ENCODE measurements around the gene OR5K4. TPM values are rescaled to one million over a fixed set of nuclear protein-coding genes. Genes with fewer than 3 reads are reported as not detected.

The OR5K4 gene
- polyA plus RNA-seq, 2 of the 4 experiments (the other 2 are of a cell fraction): not detected

DNA sequence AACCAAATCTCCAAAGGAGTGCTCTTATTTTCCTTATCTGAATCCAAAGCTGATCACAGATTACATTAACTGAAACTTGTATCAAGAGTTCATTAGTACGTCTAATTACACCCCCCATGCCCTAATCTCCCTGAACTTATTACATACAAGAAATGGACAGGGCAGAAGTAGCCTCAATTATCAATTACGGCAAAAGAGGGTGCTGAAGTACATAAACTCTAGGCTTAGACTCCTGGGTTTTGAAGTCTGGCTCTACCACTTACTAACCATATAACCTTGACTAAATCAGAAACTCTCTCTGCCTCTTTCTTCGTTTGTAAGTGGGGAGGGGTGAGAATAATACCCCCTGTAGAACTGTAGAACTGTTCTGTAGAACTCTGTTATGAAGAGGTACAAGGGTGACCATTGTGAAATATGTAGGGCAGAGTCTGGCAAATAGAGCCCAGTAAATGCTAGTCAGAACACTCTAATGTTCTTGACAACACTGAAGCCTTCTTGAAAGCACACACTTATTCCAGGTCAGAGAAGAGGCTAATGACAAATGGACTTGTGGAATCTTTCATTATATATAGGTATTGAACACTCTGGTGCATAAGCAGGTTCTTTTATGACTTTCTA lies 19.6 kb upstream of the OR5K4 start:
- Histone ChIP-seq H3K4me2 (no peak overlapping the region), H3K9me3 (no peaks in the 10 kb centered on the region), H3K4me1 (no peaks in the 10 kb centered on the region), H3K4me3 (no peak overlapping the region), H3K27ac (no peak overlapping the region)
- ChIA-PET POLR2A (no interaction called here), CTCF (interaction anchor here (0.9 to 2.1 kb wide), 4 partner anchors 8 to 294 kb away, joined by 3 to 5 read pairs (median 5); no protein-coding TSS in a partner anchor)
- WGBS (ENCODE audit: missing lambda C conversion rate): 0% methylated on average over 3 of the region's 3 CpGs
- TF ChIP-seq PHF8 (IDR thresholded peaks at IDR 0.05; ENCODE audit: borderline replicate concordance, low read depth) (no peak), NFE2L2 (conservative IDR thresholded peaks at IDR 0.05; ENCODE audit: low read length) (no peak), CBX8 (IDR thresholded peaks at IDR 0.05) (no peak), TFCP2L1 (CRISPR knock-in tag; IDR thresholded peaks at IDR 0.05) (no peak), ZNF302 (CRISPR knock-in tag; IDR thresholded peaks at IDR 0.05) (no peak), POLR2AphosphoS2 (conservative IDR thresholded peaks at IDR 0.05; ENCODE audit: low read length) (no peak), FOXS1 (CRISPR knock-in tag; IDR thresholded peaks at IDR 0.05) (no peak), CBX2 (IDR thresholded peaks at IDR 0.05; ENCODE audit: borderline replicate concordance, low read depth) (no peak), TP53 (CRISPR knock-in tag; IDR thresholded peaks at IDR 0.05) (no peak), ZC3H11A (IDR thresholded peaks at IDR 0.05) (no peak), PBX3 (IDR thresholded peaks at IDR 0.05) (no peak), MAZ (IDR thresholded peaks at IDR 0.05; ENCODE audit: borderline replicate concordance, low read depth, low read length) (no peak), HOXB13 (CRISPR knock-in tag; IDR thresholded peaks at IDR 0.05; ENCODE audit: low read depth) (no peak)
- no peak for FAIRE-seq
- no peak for ATAC-seq
- DNase-seq (ENCODE audit: low read depth in 1 of 2, low spot score in 1 of 2): no peak

DNA sequence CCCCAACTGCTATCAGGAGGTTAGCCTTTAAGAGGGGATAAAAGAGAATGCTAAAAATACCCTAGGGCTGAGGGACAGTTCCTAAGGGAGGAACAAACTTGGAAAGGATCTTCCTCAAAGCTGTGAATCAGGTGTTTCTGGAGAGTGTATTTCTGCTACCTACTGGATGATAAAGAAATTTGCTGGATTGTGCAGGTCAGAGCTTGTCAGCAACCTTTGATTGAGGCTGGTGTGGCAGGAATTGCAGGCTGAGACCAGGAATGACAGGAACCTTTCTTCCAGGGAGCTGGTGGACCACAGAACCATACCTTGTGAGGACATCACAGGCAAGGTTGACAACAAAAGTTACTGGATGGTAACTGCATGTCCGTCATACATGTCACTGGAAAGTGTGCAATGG lies 14.6 kb upstream of the OR5K4 start:
- no peaks in the 10 kb centered on the region for H3K4me1 ChIP-seq
- CTCF ChIA-PET: interaction anchor here (0.7 to 2.1 kb wide), 2 partner anchors 10 to 299 kb away, joined by 3 to 9 read pairs; no protein-coding TSS in a partner anchor
- TF ChIP-seq NR3C1 (IDR thresholded peaks at IDR 0.05): no peak
- FAIRE-seq (no peak), DNase-seq (ENCODE audit: low read depth in 1 of 2, low spot score in 1 of 2) (no peak), ATAC-seq (0 out of 6 replicates have a peak, but pooled peaks of 1 of the 2 experiments have one; percentile 24)
- H3K4me2 ChIP-seq: no peak overlapping the region
- WGBS (ENCODE audit: missing lambda C conversion rate): 0% methylated on average over 1 of the region's 1 CpG
- no peak overlapping the region for H3K27ac ChIP-seq
- H3K4me3 ChIP-seq: no peak overlapping the region
- POLR2A ChIA-PET: no interaction called here
- H3K9me3 ChIP-seq: no peaks in the 10 kb centered on the region

- Histone ChIP-seq H3K4me1 (no peaks in the 10 kb centered on the region), H3K4me2 (no peak overlapping the region), H3K4me3 (no peak overlapping the region), H3K27ac (no peak overlapping the region), H3K9me3 (no peaks in the 10 kb centered on the region)
- no peak for TF ChIP-seq NFE2L2 (conservative IDR thresholded peaks at IDR 0.05; ENCODE audit: low read length)
- DNase-seq (ENCODE audit: low read depth in 1 of 2, low spot score in 1 of 2): no peak
- ChIA-PET POLR2A (no interaction called here), CTCF (interaction anchor here (3.2 kb wide), 1 partner anchor 12 kb away, joined by 18 read pairs; no protein-coding TSS in a partner anchor)
- no peak for ATAC-seq
- no peak for FAIRE-seq
- WGBS (ENCODE audit: missing lambda C conversion rate): 5% methylated on average over 6 of the region's 6 CpGs
Observed at GRCh38 chr3:98341758-98342157, 11.9 kb upstream of the OR5K4 start.

DNA sequence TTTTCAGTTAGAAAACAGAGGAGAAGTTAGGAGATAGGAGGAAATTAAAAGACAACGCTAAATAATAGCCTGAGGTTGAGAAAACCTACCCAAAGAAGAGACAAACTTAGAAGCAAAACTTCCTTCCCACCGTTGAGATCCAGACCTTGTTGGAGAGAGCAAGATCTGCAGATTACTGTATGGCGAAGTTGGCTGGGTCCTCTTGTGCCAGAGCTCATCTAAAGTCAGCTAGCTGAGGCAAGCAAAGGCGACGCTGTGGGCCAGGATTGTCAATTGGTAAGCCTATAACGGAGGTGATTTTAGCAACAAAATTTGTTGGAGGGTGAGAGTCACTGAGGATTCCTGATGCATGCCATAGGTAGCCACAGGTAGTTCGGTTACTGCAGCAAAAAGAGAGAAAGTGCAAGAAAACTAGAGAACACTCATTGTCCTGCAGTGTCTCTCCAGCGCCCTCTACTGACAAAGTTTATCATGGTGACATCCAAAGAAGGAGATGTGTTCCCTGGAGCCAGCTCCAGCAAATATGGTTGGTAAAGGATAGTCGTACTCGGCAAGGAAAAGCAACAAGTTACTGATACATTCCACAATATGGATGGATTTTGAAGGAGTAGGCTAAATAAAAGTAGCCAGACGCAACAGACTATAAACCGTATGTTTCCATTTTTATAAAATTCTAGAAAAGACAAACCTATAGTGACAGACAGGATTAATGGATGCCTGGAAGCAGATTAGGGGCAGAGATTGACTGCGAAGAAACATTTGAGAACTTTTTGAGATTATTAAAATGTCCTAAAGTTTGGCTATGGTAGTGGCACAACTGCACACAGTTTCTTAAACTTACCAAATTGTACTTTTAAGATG lies 9.8 kb upstream of the OR5K4 start:
- DNase-seq (ENCODE audit: low read depth in 1 of 2, low spot score in 1 of 2) (peak; percentile 24 to 53), FAIRE-seq (no peak), ATAC-seq (peak; percentile 78 to 83; a peak in 5 of 6 replicates)
- H3K4me1 ChIP-seq: no peaks in the 10 kb centered on the region
- H3K4me3 ChIP-seq: no peak overlapping the region
- POLR2A ChIA-PET: no interaction called here
- peak overlapping the region; percentile 14; the same call in 1 of the 3 replicates for H3K4me2 ChIP-seq
- CTCF ChIA-PET: interaction anchor here (1.2 to 3.2 kb wide), 4 partner anchors 9 to 20 kb away, joined by 5 to 18 read pairs (median 8); no protein-coding TSS in a partner anchor
- H3K27ac ChIP-seq: no peak overlapping the region
- TF ChIP-seq RAD21 (conservative IDR thresholded peaks at IDR 0.05 in 1 of 2, IDR thresholded peaks at IDR 0.05 in 1 of 2): peak in 1 of 2 experiments; percentile 36; a peak in 2 of 5 replicates
- TF ChIP-seq CHD2 (IDR thresholded peaks at IDR 0.05; ENCODE audit: low read length, partially characterized antibody): no peak
- peak; percentile 51 for TF ChIP-seq CTCF (IDR thresholded peaks at IDR 0.05)
- H3K9me3 ChIP-seq: no peaks in the 10 kb centered on the region
- WGBS (ENCODE audit: missing lambda C conversion rate): 16% methylated on average over 13 of the region's 13 CpGs

All from A549 (cell line).